HepG2 (cell line): Measurements from ENCODE around the gene PAQR5. TPM values are rescaled to one million over a fixed set of nuclear protein-coding genes. Genes with fewer than 3 reads are reported as not detected.

Experiments used
- ATF4 ChIP-seq, 2 experiments: fragments of 450-650 bp in 1 of 2; sonication (generic) in 1 of 2; formaldehyde crosslinking; IDR thresholded peaks; 2 replicates each; pipeline versions ENCODE4 v1.5.0 to v1.8.0; 2020 to 2022; ENCODE audit warnings: mild to moderate bottlenecking in 1 of 2, missing genetic modification reagents in 1 of 2
- BCLAF1 ChIP-seq: fragments of 450-650 bp; IDR thresholded peaks from 2 replicates; pipeline ENCODE4 v1.6.1; 2017; ENCODE audit warnings: mild to moderate bottlenecking
- ERF ChIP-seq: IDR thresholded peaks from 2 replicates; pipeline ENCODE4 v1.6.1; 2018; ENCODE audit warnings: missing biosample characterization, missing genetic modification reagents
- JARID2 ChIP-seq: sonication (generic); formaldehyde crosslinking; IDR thresholded peaks from 2 replicates; pipeline ENCODE4 v1.8.1; 2023; ENCODE audit warnings: missing genetic modification reagents, inconsistent platforms; ENCODE audit not compliant: insufficient replicate concordance
- NFATC3 ChIP-seq: sonication (generic); formaldehyde crosslinking; IDR thresholded peaks from 2 replicates; pipeline ENCODE4 v1.5.1; 2020; ENCODE audit warnings: mild to moderate bottlenecking, missing genetic modification reagents
- PAF1 ChIP-seq: IDR thresholded peaks from 2 replicates; pipeline ENCODE4 v1.6.1; 2016; ENCODE audit warnings: missing genetic modification reagents, missing compliant biosample characterization
- PAX8 ChIP-seq: sonication (generic); formaldehyde crosslinking; IDR thresholded peaks from 2 replicates; pipeline ENCODE4 v1.8.0; 2022; ENCODE audit warnings: mild to moderate bottlenecking, missing genetic modification reagents, borderline replicate concordance
- PBX2 ChIP-seq: IDR thresholded peaks from 2 replicates; pipeline ENCODE4 v1.6.1; 2016; ENCODE audit warnings: control low read depth
- POLR2G ChIP-seq: fragments of 200-400 bp; formaldehyde crosslinking; IDR thresholded peaks from 2 replicates; pipeline ENCODE4 v1.6.1; 2018; ENCODE audit warnings: mild to moderate bottlenecking, low read depth, low read length, moderate library complexity
- SRSF1 ChIP-seq: fragments of 200-400 bp; formaldehyde crosslinking; optimal IDR thresholded peaks from 2 replicates; pipeline ENCODE3; 2017; ENCODE audit warnings: mild to moderate bottlenecking, low read depth, low read length, moderate library complexity
- ZBTB3 ChIP-seq: sonication (generic); formaldehyde crosslinking; IDR thresholded peaks from 2 replicates; pipeline ENCODE4 v1.4.0; 2020; ENCODE audit warnings: low read depth, mild to moderate bottlenecking, moderate library complexity, missing genetic modification reagents, borderline replicate concordance
- ZFP1 ChIP-seq: IDR thresholded peaks from 2 replicates; pipeline ENCODE4 v1.6.1; 2016
- ZNF121 ChIP-seq: sonication (generic); formaldehyde crosslinking; IDR thresholded peaks from 2 replicates; pipeline ENCODE4 v1.5.0; 2020; ENCODE audit warnings: mild to moderate bottlenecking, missing genetic modification reagents
- ZNF142 ChIP-seq: sonication (generic); formaldehyde crosslinking; IDR thresholded peaks from 2 replicates; pipeline ENCODE4 v1.4.0; 2020; ENCODE audit warnings: missing genetic modification reagents
- ZNF33A ChIP-seq: sonication (generic); formaldehyde crosslinking; IDR thresholded peaks from 2 replicates; pipeline ENCODE4 v1.5.1; 2020; ENCODE audit warnings: missing genetic modification reagents, mild to moderate bottlenecking, moderate library complexity, borderline replicate concordance
- ZNF558 ChIP-seq: sonication (generic); formaldehyde crosslinking; IDR thresholded peaks from 2 replicates; pipeline ENCODE4 v1.9.0; 2022; ENCODE audit warnings: mild to moderate bottlenecking, missing genetic modification reagents, borderline replicate concordance
- polyA plus RNA-seq, 8 experiments: library from polyadenylated mRNA; depleted of rRNA in 3 of 8; stranded (reverse) in 7 of 8; unstranded in 1 of 8; fragments of >200 nt; fragmentation: Illumina TruSeq in 4 of 8; extraction: Trizol in 4 of 8; gene quantifications; 2 replicates each; pipeline versions ENCODE4 v1.2.1 to v1.2.3, GENCODE V29; 2011 to 2016; ENCODE audit warnings: low read depth in 4 of 8, missing spikeins in 1 of 8, mixed read lengths in 1 of 8; ENCODE audit not compliant: insufficient read depth in 1 of 8
- total RNA-seq, 5 experiments: library from RNA; depleted of rRNA; stranded (reverse); fragments of >200 nt; fragmentation: Illumina TruSeq; extraction: Trizol; gene quantifications; 2 replicates each; pipeline ENCODE4 v1.2.3, GENCODE V29; 2016; ENCODE audit warnings: low read depth in 1 of 5
- TF ChIP-seq, protein P1 (sequence below): fragments of 450-650 bp; IDR thresholded peaks from 2 replicates; pipeline ENCODE4 v1.6.1; 2016

PAQR5 gene
- total and polyA plus RNA-seq, 2 of the 13 experiments (the other 11 are each of a cell fraction or from before 2014, with no cell fraction given), result 0.53 to 1.3 TPM

- TF ChIP-seq, protein P1, sequence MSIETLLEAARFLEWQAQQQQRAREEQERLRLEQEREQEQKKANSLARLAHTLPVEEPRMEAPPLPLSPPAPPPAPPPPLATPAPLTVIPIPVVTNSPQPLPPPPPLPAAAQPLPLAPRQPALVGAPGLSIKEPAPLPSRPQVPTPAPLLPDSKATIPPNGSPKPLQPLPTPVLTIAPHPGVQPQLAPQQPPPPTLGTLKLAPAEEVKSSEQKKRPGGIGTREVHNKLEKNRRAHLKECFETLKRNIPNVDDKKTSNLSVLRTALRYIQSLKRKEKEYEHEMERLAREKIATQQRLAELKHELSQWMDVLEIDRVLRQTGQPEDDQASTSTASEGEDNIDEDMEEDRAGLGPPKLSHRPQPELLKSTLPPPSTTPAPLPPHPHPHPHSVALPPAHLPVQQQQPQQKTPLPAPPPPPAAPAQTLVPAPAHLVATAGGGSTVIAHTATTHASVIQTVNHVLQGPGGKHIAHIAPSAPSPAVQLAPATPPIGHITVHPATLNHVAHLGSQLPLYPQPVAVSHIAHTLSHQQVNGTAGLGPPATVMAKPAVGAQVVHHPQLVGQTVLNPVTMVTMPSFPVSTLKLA, result no peak
- no peak for TF ChIP-seq PAX8 (CRISPR knock-in tag)
- TF ChIP-seq POLR2G, result no peak
- TF ChIP-seq PAF1 (CRISPR knock-in tag), result no peak
- TF ChIP-seq ZBTB3 (CRISPR knock-in tag), result no peak
- TF ChIP-seq JARID2, result no peak
- no peak; the same call in 1 of the 2 replicates for TF ChIP-seq ZNF558
- no peak; the same call in 1 of the 2 replicates for TF ChIP-seq ERF (CRISPR knock-in tag)
- no peak; the same call in 1 of the 2 replicates for TF ChIP-seq ZNF142
- no peak for TF ChIP-seq ZFP1
- TF ChIP-seq ATF4 (CRISPR knock-in tag; IDR thresholded peaks at IDR 0.05), result no peak; a peak in 1 of 4 replicates
- TF ChIP-seq SRSF1, result no peak
- TF ChIP-seq ZNF121 (CRISPR knock-in tag), result peak; percentile 57; the same call in 1 of the 2 replicates
- TF ChIP-seq PBX2, result no peak
- TF ChIP-seq ZNF33A, result no peak
- no peak for TF ChIP-seq BCLAF1
- TF ChIP-seq NFATC3, result no peak
These were observed 153.4 kb downstream of the PAQR5 start (continued) for GRCh38 chr15:69451951-69452691.
